SK-N-SH treated with all-trans-retinoic acid at 6 μM for 48 hours (cell line): ENCODE measurements around the gene MYCN.
"Not testable (repeated sequence)": the region's sequence is repeated elsewhere in the genome, so short reads cannot be mapped to it uniquely, and the experiment has no call there.

Experiments
- ATAC-seq: fragments of 200-7000 bp; cut with Tn5 transposase; 3 replicates; pipeline ENCODE4 v1.9.1; 2020; ENCODE audit warnings: mild to moderate bottlenecking, moderate library complexity
- BACH2 ChIP-seq: fragments of 250-450 bp; sonication (Bioruptor Pico); IDR thresholded peaks from 2 replicates; pipeline ENCODE4 v1.9.0; 2021; ENCODE audit warnings: mild to moderate bottlenecking, borderline replicate concordance
- CREB5 ChIP-seq: fragments of 250-450 bp; sonication (Bioruptor Pico); IDR thresholded peaks from 2 replicates; pipeline ENCODE4 v1.5.1; 2020; ENCODE audit warnings: low read depth, mild to moderate bottlenecking, moderate library complexity
- CSDC2 ChIP-seq: fragments of 250-450 bp; sonication (Bioruptor Pico); IDR thresholded peaks from 2 replicates; pipeline ENCODE4 v1.5.0; 2020; ENCODE audit warnings: mild to moderate bottlenecking, moderate library complexity
- CSRNP3 ChIP-seq: fragments of 250-450 bp; sonication (Bioruptor Pico); IDR thresholded peaks from 2 replicates; pipeline ENCODE4 v1.5.1; 2021; ENCODE audit warnings: mild to moderate bottlenecking, moderate library complexity
- ESRRG ChIP-seq: fragments of 250-450 bp; sonication (Bioruptor Pico); IDR thresholded peaks from 2 replicates; pipeline ENCODE4 v1.6.1; 2021; ENCODE audit warnings: mild to moderate bottlenecking
- GLIS3 ChIP-seq: fragments of 250-450 bp; sonication (Bioruptor Pico); IDR thresholded peaks from 2 replicates; pipeline ENCODE4 v1.5.0; 2020; ENCODE audit warnings: mild to moderate bottlenecking, moderate library complexity
- OSR1 ChIP-seq: fragments of 250-450 bp; sonication (Bioruptor Pico); IDR thresholded peaks from 2 replicates; pipeline ENCODE4 v1.8.0; 2022; ENCODE audit warnings: moderate library complexity, mild to moderate bottlenecking, inconsistent platforms
- PATZ1 ChIP-seq: fragments of 250-450 bp; sonication (Bioruptor Pico); IDR thresholded peaks from 2 replicates; pipeline ENCODE4 v1.8.0; 2020; ENCODE audit warnings: mild to moderate bottlenecking, moderate library complexity, borderline replicate concordance
- POU6F1 ChIP-seq: fragments of 250-450 bp; sonication (Bioruptor Pico); IDR thresholded peaks from 2 replicates; pipeline ENCODE4 v1.8.0; 2021; ENCODE audit warnings: low read depth, mild to moderate bottlenecking, moderate library complexity, borderline replicate concordance
- PPARA ChIP-seq: fragments of 250-450 bp; sonication (Bioruptor Pico); IDR thresholded peaks from 2 replicates; pipeline ENCODE4 v1.5.0; 2020; ENCODE audit warnings: mild to moderate bottlenecking, borderline replicate concordance
- RARB ChIP-seq: fragments of 250-450 bp; sonication (Bioruptor Pico); IDR thresholded peaks from 2 replicates; pipeline ENCODE4 v1.8.0; 2021; ENCODE audit warnings: mild to moderate bottlenecking, moderate library complexity
- SNAI2 ChIP-seq: fragments of 250-450 bp; sonication (Bioruptor Pico); IDR thresholded peaks from 2 replicates; pipeline ENCODE4 v1.5.0; 2020; ENCODE audit warnings: mild to moderate bottlenecking, moderate library complexity
- TOX ChIP-seq: fragments of 250-450 bp; sonication (Bioruptor Pico); IDR thresholded peaks from 2 replicates; pipeline ENCODE4 v1.8.0; 2021; ENCODE audit warnings: mild to moderate bottlenecking, moderate library complexity, borderline replicate concordance
- TSHZ2 ChIP-seq: fragments of 250-450 bp; sonication (Bioruptor Pico); IDR thresholded peaks from 2 replicates; pipeline ENCODE4 v1.5.0; 2020; ENCODE audit warnings: mild to moderate bottlenecking, moderate library complexity
- ZC3H10 ChIP-seq: fragments of 250-450 bp; sonication (Bioruptor Pico); IDR thresholded peaks from 2 replicates; pipeline ENCODE4 v1.5.1; 2021; ENCODE audit warnings: mild to moderate bottlenecking, moderate library complexity
- ZFP3 ChIP-seq: fragments of 250-450 bp; sonication (Bioruptor Pico); IDR thresholded peaks from 2 replicates; pipeline ENCODE4 v1.5.0; 2020; ENCODE audit warnings: mild to moderate bottlenecking, moderate library complexity
- ZNF565 ChIP-seq: fragments of 450-650 bp; formaldehyde crosslinking; conservative IDR thresholded peaks from 2 replicates; pipeline ENCODE4 v1.5.0; 2020; ENCODE audit warnings: low read depth, mild to moderate bottlenecking, moderate library complexity
- ZNF70 ChIP-seq: fragments of 450-650 bp; formaldehyde crosslinking; IDR thresholded peaks from 2 replicates; pipeline ENCODE4 v1.5.0; 2020; ENCODE audit warnings: mild to moderate bottlenecking, moderate library complexity
- ZNF8 ChIP-seq: fragments of 450-650 bp; formaldehyde crosslinking; IDR thresholded peaks from 2 replicates; pipeline ENCODE4 v1.5.0; 2020; ENCODE audit warnings: mild to moderate bottlenecking, moderate library complexity

MYCN gene

GRCh38 chr2:15901095-15901807, 39.1 kb upstream of the MYCN start:
- TF ChIP-seq CSDC2 (no peak), ZNF70 (no peak), POU6F1 (CRISPR knock-in tag) (no peak), ZC3H10 (CRISPR knock-in tag) (no peak), ZNF8 (no peak), PATZ1 (CRISPR knock-in tag) (no peak), ZNF565 (CRISPR knock-in tag) (no peak), TOX (CRISPR knock-in tag) (no peak), OSR1 (no peak), PPARA (CRISPR knock-in tag) (no peak), RARB (CRISPR knock-in tag) (no peak), BACH2 (CRISPR knock-in tag) (no peak)
- ATAC-seq = no peak

GRCh38 chr2:15901808-15902130, 38.6 kb upstream of the MYCN start:
- ATAC-seq = no peak
- TF ChIP-seq OSR1 = no peak
- TF ChIP-seq BACH2 (CRISPR knock-in tag) = no peak
- TF ChIP-seq CREB5 = no peak
- no peak for TF ChIP-seq ZNF70
- TF ChIP-seq PATZ1 (CRISPR knock-in tag) = no peak
- TF ChIP-seq ZC3H10 (CRISPR knock-in tag) = no peak
- TF ChIP-seq ZNF8 = no peak
- no peak for TF ChIP-seq PPARA (CRISPR knock-in tag)
- TF ChIP-seq ZFP3 (CRISPR knock-in tag) = no peak
- TF ChIP-seq ESRRG (CRISPR knock-in tag) = no peak
- no peak for TF ChIP-seq TOX (CRISPR knock-in tag)
- TF ChIP-seq TSHZ2 = no peak
- TF ChIP-seq CSDC2 = no peak
- no peak for TF ChIP-seq ZNF565 (CRISPR knock-in tag)
- TF ChIP-seq SNAI2 (CRISPR knock-in tag) = no peak
- no peak for TF ChIP-seq CSRNP3 (CRISPR knock-in tag)
- no peak for TF ChIP-seq POU6F1 (CRISPR knock-in tag)
- TF ChIP-seq GLIS3 (CRISPR knock-in tag) = no peak
- TF ChIP-seq, all 23 proteins: peak for 0

GRCh38 chr2:15903910-15904309, 36.4 kb upstream of the MYCN start:
- not testable (repeated sequence) for ATAC-seq
